Fibroblast of skin of left quadriceps (primary cell): ENCODE measurements around the gene REC8.
"Not testable (repeated sequence)": the region's sequence is repeated elsewhere in the genome, so short reads cannot be mapped to it uniquely, and the experiment has no call there.

Experiments used
- DNase-seq, 2 experiments: peaks; one replicate each; pipeline ENCODE4 v3.0.0-alpha.2; 2013; ENCODE audit warnings: low read depth in 2 of 2

REC8 gene

DNA sequence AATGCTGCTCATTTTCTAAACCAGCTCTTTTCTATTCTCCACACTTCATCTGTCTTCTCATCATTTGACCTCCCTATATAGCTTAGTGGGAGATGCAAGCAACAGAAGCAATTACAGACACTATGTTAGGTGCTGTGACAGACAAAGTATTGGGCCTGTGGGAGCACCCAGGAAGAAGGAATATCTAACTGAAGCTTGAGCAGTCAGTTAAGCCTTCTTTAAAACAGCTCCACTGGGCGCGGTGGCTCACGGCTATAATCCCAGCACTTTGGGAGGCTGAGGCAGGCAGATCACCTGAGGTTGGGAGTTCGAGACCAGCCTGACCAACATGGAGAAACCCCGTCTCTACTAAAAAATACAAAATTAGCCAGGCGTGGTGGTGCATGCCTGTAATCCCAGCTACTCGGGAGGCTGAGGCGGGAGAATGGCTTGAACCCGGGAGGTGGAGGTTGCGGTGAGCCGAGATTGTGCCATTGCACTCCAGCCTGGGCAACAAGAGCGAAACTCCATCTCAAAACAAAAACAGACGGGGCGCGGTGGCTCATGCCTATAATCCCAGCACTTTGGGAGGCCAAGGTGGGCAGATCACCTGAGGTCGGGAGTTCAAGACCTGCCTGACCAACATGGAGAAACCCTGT, 31.5 kb downstream of the REC8 start:
- not testable (repeated sequence) for DNase-seq

DNA sequence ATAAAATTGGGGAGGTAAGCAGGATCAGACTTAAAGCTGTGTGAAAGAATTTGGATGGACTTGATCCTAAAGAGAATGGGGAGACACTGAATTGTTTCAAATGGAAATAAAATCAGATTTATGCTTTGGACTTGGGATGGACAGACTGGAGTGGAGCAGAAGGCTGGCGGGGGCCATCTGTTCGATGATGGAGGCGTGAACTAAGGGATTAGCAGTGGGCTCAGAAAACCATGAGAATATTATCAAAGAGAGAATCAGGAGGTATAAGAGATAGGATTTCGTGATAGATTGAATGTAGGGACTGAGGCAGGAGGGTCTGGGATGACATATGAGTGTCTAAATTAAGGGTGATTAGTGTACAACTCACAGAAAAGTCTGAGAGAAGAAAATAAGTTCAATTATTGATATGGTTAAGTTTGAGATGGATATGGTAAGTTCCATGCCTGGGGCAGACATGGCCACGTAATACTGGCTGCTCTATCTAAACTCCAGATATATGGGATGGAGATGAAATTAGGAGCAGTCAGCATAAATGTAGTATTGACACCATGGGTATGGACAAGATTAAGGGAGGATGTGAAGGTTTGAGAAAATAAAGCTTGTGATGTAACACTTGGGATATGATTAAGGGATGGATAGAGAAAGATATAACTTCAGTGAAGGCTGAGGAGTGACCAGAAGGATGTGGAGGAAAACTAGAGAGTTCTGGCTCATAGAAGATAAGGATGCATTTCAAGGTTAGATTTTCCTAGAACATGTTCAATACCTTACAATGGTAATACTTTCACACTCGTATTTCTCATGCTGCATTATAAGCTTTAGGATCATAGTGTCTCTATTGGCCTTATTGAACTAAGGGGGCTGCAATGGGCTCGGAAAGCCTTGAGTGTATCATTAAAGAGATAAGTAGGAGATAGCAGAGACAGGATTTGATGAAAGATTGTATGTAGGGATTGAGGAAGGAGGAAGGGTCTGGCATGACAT, 32.6 kb downstream of the REC8 start:
- no peak for DNase-seq

DNA sequence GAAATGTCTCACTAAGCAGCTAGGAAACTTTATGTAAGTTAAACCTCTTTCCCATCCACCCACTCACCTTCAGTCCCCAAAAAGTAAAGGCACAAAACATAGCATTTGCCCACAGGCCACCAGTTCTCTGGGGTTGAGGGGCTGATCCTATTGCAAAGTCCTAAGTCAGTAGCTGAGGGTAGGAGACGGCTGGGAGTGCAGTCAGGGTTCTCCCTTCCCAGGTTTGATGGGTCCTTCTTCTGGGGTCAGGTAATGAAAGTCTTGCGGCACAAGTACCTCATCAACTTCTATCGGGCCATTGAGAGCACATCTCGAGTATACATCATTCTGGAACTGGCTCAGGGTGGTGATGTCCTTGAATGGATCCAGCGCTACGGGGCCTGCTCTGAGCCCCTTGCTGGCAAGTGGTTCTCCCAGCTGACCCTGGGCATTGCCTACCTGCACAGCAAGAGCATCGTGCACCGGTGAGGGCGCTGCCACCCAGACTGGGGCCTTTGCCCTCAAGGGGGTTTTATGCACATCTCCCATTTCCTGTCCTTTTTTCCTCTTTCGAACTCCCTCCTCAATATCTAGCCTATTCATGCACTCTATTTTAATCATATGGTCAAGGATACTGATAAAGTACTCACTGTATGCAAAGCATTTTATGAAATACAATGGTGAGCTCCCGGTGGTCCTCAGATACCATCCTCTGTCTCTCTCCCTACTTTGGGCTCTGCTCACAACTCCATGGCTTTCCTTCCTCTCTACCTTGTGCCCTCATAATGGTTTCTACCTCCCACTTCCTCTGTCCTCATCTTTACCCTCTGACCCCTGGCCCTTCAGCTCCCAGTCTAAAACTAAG, 34.6 kb downstream of the REC8 start:
- no peak for DNase-seq

DNA sequence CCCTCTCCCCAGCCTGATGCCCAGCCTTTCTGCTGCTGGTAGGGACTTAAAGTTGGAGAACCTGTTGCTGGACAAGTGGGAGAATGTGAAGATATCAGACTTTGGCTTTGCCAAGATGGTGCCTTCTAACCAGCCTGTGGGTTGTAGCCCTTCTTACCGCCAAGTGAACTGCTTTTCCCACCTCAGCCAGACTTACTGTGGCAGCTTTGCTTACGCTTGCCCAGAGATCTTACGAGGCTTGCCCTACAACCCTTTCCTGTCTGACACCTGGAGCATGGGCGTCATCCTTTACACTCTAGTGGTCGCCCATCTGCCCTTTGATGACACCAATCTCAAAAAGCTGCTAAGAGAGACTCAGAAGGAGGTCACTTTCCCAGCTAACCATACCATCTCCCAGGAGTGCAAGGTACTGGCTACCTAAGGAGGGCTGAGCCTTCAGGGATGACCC, 35.2 kb downstream of the REC8 start:
- DNase-seq, result no peak

DNA sequence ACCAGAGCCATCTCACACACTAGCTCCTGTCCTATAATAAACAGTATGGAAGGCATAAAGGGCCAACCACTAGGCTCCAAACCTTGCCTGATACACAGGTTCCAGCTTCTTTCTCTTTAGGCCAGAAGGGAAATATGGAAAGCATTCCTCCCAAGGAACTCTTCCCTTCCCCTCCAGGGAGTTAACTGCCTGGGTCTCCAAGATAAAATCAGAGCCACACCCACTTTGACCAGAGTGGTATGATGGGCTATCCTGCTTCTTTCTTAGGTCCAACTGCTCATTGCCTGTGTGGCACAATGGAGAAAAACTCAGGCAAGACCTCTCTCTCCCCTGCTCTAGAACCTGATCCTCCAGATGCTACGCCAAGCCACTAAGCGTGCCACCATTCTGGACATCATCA, 35.7 kb downstream of the REC8 start:
- DNase-seq, result no peak

DNA sequence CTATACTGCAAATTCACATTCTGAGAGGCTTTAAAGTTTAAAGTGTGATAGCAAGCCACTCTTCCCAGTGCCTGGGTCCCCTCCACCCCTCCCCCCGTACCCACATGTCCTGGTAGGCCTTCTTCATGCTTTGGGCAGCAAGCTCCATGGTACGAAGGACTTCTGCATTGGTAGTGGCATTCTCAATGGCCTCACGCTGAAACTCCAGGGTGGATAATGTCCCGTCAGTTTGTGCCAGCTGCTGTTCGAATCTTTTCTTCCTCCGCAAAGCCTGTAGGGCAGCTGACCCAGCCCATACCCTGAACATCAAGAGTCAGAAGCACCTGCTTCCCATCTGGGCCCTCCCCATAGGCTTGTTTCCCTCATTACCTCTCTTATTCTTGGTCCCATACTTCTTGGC, 39.4 kb downstream of the REC8 start:
- no peak for DNase-seq

DNA sequence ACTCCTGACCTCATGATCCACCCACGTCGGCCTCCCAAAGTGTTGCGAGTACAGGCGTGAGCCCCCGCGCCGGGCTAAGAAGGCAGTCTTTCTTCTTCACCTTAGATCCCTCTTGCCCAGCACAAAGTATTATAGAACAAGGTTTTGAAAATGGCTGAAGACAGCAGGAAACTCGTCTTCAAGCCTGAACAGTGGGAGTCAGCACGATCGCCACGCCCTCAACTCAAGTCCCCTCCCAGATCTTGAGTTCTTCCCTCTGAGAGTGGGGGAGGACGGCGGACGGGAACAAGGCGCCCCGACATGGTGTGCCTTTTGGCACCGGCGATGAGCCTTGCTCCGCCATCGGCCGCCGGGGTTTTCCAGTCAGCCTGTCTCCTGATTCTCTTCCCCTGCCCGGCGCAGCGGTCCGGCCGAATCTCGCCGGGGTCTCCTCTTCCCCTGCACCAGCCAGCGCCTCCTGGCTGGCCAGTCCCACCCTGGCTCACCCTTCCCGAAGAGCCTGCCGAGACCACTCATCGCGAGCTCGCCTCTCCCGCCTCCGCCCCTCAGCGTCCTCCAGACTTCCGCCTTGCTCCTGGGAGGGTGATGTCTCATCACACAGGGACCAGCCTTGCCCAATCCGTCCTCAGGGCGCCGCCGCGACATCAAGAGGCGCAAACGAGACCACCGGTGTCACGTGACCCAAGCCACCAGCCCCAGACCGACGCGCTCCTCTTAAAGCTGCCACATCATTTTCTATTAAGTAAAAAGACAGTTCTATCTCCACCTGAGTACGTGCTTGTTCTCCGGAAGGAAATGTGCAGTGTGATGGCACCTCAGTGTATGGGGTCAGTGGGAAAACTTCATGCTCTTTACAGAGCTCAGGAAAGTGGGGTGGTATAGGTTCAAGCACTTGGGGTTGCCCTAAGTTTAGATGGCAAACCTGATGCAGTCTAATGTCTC, 41.3 kb downstream of the REC8 start, which contains the start of gene CHMP4A:
Gene CHMP4A, minus strand, starts transcription at position 565 of the 942 bp plus-strand sequence. Its CDS starts 49 bp downstream, at position 516.
- peak; percentile 96 to 97 for DNase-seq

DNA sequence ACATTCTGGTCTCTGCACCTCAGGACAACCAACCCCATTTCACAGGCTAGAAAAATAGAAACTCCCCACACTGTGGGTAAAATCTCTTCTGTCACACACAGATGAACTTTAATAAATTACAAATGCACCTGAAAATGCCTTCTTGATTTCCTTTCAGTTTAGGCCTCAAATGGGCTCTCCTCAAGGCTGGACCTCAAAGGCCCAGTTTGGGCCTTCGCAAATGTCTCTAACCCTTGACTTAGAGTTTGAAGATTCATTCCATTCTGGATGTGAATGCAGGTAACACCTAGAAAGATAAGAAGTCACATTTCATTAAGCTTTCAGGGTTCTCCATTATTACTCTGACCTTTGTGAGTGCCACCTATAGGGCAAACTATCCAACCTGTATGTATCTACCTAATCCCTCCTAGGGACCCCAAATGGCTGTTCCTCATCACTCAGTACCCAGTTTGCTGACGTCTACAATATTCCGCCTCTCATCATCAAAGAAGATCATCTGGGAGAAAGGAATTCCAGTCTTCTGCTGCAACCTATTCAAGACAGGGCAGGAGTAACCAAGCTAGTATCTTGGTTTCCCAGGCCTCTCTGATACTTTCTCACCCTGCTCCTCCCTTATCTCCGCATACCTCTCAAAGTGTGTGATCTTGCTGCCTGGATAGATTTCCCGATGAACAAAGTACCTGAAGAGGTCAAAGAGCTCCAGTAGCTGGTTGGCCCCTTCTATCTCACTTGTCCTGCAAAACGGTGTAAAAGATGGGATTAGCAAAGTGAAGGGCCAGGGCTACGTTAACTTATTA, 42.2 kb downstream of the REC8 start:
- DNase-seq, result no peak

DNA sequence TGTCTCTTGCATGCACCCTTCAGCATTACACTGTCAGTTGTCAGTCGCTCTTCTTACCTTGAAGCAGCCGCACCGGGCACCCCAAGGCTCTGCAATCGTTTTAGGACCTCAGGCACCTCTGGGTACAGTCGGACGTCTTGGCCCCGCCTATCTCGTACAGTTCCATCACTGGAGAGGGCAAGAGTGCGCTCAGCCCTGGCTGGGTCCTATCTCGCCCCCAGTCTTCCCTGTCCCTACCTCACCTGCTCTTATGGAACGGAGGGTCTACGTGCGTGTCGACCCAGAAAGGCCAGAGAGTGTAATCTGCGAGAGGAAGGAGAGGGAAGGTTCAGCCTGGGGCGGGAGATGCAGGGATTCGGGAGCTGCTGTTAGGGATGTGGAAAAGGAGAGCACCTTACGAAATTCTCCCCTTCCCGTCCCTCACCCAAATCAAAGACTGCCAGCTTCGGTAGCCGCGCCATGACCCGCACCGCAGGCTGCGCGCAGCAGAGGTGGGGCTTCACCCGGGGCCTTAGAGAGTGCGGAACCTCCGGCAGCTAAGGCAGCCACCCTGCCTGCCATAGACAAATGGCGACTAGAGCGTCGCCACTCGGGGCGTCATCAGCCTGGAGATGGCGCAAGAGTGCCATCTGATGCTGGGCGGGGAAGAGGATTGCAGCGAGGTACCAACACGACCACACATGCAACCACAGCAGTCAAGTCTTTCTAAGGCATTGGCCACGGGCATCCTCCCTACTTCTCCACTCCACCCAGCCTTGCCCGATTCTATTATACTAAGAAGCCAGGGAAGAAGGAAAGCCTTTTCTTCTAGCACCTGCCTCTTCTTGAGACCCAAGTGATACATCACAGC, 43.8 kb downstream of the REC8 start, which contains the start of gene MDP1:
Gene MDP1, minus strand, starts transcription at position 572 of the 850 bp plus-strand sequence. Its CDS starts 111 bp downstream, at position 461.
- DNase-seq, result peak; percentile 50 to 62

DNA sequence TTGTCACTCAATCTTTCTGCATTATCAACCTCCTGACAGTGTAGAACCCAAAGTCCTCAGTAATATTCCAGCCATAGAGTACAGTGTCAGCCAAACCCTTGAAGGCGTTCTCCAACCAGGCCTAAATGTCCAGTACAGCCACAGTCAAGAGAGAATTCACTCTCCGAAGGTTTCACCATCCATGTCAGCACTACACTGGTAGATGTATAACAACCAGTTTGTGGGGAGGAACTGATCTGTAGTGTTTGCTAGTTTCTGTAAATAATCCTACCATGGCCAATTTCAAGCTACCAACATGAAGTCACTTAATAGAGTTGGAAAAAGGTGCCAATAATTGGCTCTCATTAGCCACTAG, 44.4 kb downstream of the REC8 start:
- no peak for DNase-seq

DNA sequence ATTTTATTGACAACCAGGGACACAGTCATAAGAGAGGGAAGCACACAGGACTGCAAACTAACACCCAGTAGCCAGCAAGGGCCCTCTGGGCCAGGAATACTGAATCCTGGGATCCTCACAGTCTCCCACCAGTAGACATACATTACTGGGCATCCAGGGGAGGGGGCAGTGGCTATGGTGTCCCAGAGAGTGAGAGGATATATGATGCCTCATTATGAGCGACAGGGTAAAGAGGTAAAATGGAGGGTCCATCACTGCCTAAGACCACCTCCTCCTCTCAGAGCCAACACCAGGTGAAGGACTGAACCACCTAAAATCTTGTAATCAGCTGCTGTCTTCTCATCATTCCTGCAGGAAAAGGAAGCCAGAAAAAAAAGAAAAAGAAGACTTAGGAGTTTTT, 45.0 kb downstream of the REC8 start:
- DNase-seq, result not testable (repeated sequence)

DNA sequence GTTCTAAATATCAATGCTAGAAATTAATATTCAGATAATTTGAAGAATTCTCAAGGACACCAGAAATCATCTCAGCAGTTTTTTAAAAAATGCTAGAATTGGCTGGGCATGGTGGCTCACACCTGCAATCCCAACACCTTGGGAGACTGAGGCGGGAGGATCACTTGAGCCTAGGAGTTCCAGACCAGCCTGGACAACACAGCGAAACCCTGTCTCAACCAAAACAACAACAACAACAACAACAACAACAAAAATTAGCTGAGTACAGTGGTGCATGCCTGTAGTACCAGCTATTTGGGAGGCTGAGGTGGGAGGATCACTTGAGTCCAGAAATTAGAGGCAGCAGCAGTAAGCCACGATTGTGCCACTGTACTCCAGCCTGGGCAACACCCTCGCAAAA, 47.2 kb downstream of the REC8 start:
- DNase-seq, result no peak

DNA sequence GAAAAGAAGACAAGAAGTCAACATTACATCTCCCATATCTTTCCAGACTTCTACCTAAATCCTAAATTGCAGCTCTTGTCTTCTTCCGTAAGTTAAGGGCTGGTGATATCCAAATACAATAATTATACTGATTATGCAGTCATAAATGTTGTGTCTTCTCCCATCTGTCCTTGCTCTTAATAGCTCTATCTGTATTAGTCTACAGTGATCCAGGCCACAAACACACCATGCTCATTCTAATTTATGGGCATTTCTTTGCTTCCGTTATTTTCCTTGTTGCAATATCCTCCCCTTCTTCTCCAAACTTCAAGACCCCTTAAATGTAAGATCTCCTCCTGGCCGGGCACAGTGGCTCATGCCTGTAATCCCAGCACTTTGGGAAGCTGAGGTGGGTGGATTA, 47.6 kb downstream of the REC8 start:
- no peak for DNase-seq

DNA sequence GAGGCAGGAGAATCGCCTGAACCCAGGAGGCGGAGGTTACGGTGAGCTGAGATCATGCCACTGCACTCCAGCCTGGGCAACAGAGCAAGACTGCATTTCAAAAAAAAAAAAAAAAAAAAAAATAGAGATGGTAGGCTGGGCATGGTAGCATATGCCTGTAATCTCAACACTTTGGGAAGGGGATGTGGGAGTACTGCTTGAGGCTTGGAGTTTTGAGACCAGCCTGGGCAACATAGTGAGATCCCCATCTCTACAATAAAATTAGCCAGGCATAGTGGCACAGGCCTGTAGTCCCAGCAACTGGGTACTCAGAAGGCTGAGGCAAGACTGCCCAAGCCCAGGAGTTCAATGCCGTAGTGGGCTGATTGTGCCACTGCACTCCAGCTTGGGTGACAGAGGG, 51.1 kb downstream of the REC8 start:
- DNase-seq, result not testable (repeated sequence)

DNA sequence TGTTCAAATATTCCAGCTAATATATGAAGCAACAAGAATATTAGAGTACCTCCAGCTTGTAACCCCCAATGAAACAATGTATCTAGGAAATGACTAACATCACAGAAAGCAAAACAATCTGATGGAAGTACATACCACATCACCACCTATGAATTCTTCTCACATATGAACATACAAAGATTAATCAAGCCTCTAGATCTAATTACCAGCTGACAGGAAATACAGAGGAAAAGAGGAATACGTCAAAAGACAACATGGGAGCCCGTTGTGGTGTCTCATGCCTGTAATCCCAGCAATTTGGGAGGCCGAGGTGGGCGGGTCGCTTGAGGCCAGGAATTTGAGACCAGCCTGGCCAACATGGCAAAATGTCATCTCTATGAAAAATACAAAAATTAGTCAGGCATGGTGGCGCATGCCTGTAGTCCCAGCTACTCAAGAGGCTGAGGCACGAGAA, 52.8 kb downstream of the REC8 start:
- DNase-seq, result peak; percentile 77 to 82

DNA sequence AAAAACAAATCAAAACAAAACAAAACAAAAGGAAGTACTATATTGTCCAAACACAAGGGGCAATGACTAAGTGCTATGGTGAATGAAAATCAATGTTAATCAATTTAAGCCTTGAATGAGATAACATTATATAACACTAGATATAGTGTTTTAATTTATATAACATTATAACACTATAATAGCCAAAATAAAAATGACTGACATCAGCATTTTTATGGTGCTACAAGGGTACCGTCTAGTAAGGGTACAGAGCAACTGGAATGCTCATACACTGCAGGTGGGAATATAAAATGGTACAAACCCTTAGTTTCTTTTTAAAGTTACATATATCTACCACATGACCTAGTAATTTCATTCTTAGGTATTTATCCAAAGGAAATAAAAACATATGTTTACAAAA, 54.6 kb downstream of the REC8 start:
- DNase-seq, result no peak

DNA sequence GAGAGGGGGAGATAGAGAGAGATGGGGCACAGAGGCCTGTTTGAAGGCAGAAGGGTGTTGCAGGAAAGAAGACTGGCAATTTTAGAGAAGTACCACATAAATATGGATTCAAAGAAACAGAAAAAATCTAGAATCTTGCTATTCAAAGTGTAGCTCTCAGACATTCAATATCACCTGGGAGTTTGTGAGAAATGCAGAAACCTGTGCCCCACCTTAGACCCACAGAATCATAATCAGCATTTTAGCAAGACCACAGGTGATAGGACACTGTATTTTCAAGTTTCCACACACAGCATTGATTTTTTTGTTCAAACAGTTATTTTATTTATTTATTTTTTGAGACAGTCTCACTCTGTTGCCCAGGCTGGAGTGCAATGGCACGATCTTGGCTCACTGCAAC, 57.0 kb downstream of the REC8 start:
- no peak for DNase-seq
